Tibial nerve (tissue), 4 donors: ENCODE measurements around the gene ARAP3.

Source experiments
- EP300 ChIP-seq, 2 donors: sonication (generic); formaldehyde crosslinking; IDR thresholded peaks; one replicate each; pipeline ENCODE4 v1.6.1; 2017; ENCODE audit warnings: antibody characterized with exemption in 2 of 2, mild to moderate bottlenecking in 1 of 2
- POLR2A ChIP-seq, 2 donors: fragments of 450-650 bp; IDR thresholded peaks; one replicate each; pipeline ENCODE4 v1.6.1; 2017; ENCODE audit warnings: antibody characterized with exemption in 2 of 2, mild to moderate bottlenecking in 2 of 2, moderate library complexity in 2 of 2
- TF ChIP-seq, protein P1 (sequence below), 5 experiments: fragments of 200-600 bp in 3 of 5; fragments of 450-650 bp in 2 of 5; sonication (generic) in 3 of 5; IDR thresholded peaks; one replicate each; pipeline ENCODE4 v1.5.1; 2016 to 2019; ENCODE audit warnings: antibody characterized with exemption in 5 of 5, mild to moderate bottlenecking in 3 of 5, moderate library complexity in 2 of 5

DNA sequence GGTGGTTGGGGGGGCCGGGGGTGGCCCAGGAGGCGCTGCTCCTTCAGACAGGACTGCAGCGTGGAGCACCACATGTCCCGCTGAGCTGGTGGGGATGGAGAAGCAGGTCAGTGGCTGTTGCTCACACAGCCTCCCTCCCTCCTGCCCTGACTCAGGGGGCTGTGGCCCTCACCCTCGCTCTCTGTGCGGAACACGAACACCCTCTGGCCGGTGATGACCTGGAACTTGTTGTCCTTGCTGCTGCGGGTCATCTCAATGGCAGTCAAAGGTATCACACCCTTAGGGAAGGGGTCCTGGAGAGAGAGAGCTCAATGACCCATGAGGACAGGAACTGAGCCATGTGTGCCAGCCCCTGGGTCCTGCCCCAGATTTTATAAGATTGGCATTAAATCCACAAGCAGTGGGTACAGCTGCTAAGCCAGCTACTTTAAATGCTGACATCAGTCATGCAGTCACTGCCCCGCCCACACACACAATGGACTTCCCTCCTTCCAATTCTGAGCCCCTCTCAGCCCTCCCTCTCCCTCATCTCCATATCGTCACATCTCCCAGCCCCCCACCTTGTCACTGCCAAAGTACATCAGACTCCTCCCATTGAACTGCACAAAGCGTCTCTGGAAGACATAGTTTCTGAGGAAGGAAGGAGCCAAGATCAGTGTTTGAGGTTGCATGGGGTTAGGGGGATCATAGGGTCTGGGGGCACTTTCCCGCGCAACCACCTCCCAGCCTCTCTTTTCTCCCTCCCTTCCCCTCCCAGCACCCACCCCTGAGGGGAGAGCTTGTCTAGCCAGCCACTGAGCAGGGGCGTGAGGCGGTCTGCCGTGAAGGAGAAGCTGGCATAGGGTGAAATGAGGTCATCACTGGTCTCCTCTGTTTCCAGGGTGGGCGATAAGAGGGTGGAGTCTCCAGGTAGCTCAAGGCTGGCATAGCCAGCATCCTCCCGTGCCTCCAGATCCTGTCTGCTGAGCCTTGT lies 8.9 kb downstream of the ARAP3 start:
- no peak for TF ChIP-seq EP300 (IDR thresholded peaks at IDR 0.05)
- TF ChIP-seq, protein P1, sequence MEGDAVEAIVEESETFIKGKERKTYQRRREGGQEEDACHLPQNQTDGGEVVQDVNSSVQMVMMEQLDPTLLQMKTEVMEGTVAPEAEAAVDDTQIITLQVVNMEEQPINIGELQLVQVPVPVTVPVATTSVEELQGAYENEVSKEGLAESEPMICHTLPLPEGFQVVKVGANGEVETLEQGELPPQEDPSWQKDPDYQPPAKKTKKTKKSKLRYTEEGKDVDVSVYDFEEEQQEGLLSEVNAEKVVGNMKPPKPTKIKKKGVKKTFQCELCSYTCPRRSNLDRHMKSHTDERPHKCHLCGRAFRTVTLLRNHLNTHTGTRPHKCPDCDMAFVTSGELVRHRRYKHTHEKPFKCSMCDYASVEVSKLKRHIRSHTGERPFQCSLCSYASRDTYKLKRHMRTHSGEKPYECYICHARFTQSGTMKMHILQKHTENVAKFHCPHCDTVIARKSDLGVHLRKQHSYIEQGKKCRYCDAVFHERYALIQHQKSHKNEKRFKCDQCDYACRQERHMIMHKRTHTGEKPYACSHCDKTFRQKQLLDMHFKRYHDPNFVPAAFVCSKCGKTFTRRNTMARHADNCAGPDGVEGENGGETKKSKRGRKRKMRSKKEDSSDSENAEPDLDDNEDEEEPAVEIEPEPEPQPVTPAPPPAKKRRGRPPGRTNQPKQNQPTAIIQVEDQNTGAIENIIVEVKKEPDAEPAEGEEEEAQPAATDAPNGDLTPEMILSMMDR (IDR thresholded peaks at IDR 0.05), result no peak
- no peak for TF ChIP-seq POLR2A (IDR thresholded peaks at IDR 0.05)
